HG03469 (cell line): Measurements from ENCODE around the gene CACNB2.
"Not testable (repeated sequence)": the region's sequence is repeated elsewhere in the genome, so short reads cannot be mapped to it uniquely, and the experiment has no call there.

Experiments used
- ATAC-seq: cut with Tn5 transposase; IDR thresholded peaks from one replicate; pipeline ENCODE4 v1.9.1; 2021; ENCODE audit warnings: mild to moderate bottlenecking, moderate library complexity, moderate number of reproducible peaks; ENCODE audit not compliant: unreplicated experiment

CACNB2 gene

GRCh38 chr10:18554479-18554878 is 414.3 kb downstream of the CACNB2 start:
- no peak for ATAC-seq

- no peak for ATAC-seq
Measured at GRCh38 chr10:18556522-18557147, 416.4 kb downstream of the CACNB2 start.

- no peak for ATAC-seq
Measured at GRCh38 chr10:18557960-18558359, 417.7 kb downstream of the CACNB2 start.

GRCh38 chr10:18561861-18562551 is 421.8 kb downstream of the CACNB2 start:
- no peak for ATAC-seq

- no peak for ATAC-seq
Measured at GRCh38 chr10:18563003-18563726, 422.9 kb downstream of the CACNB2 start.

GRCh38 chr10:18565006-18565405 is 424.8 kb downstream of the CACNB2 start:
- no peak for ATAC-seq

GRCh38 chr10:18566177-18566576 is 426.0 kb downstream of the CACNB2 start:
- no peak for ATAC-seq

GRCh38 chr10:18567343-18567856 is 427.2 kb downstream of the CACNB2 start:
- no peak for ATAC-seq

- not testable (repeated sequence) for ATAC-seq
Measured at GRCh38 chr10:18570386-18570785, 430.2 kb downstream of the CACNB2 start.

GRCh38 chr10:18571076-18571475 is 430.9 kb downstream of the CACNB2 start:
- no peak for ATAC-seq

GRCh38 chr10:18571780-18572179 is 431.6 kb downstream of the CACNB2 start:
- no peak for ATAC-seq

GRCh38 chr10:18572959-18573561 is 432.8 kb downstream of the CACNB2 start:
- ATAC-seq, result no peak

GRCh38 chr10:18576586-18576985 is 436.4 kb downstream of the CACNB2 start:
- no peak for ATAC-seq

GRCh38 chr10:18577823-18578685 is 437.8 kb downstream of the CACNB2 start:
- ATAC-seq, result no peak

- no peak for ATAC-seq
Measured at GRCh38 chr10:18582803-18583202, 442.6 kb downstream of the CACNB2 start.

- no peak for ATAC-seq
Measured at GRCh38 chr10:18583575-18584270, 443.5 kb downstream of the CACNB2 start.

GRCh38 chr10:18586637-18587036 is 446.4 kb downstream of the CACNB2 start:
- not testable (repeated sequence) for ATAC-seq

- ATAC-seq, result not testable (repeated sequence)
Measured at GRCh38 chr10:18591141-18591540, 450.9 kb downstream of the CACNB2 start.
